NCI-H1092 (cell line): ENCODE results near the gene KCTD16.

Experiments used
- DNase-seq: peaks from one replicate; lab custom pipeline; 2025; lab: John Stamatoyannopoulos, UW

KCTD16 gene

DNA sequence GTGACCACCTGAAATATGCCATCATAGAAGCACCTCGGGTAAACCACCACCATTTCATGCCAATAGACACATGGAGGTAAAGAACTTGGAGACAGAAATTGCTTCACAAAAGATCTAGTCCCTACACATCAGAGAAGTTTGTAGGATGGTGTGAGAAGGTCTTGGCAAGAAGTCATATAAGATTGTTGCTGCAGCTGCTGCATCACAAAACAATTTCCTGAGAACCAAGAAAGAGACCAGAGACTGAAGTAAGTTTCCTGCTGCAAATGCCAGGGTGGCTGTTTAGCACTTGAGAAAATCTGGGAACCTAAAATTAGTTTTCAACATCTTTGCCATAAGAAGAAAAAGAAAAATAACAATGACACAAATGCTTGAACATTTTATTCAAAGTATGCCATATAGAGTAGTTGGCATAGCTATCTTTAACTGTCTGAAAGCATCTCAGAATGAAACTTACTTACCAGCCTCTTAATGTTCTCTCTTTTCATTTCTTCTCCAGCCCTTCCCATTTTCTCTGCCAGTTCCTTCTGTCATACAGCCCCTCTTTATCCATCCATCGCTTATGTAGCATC lies 114.3 kb downstream of the KCTD16 start:
- no peak for DNase-seq

DNA sequence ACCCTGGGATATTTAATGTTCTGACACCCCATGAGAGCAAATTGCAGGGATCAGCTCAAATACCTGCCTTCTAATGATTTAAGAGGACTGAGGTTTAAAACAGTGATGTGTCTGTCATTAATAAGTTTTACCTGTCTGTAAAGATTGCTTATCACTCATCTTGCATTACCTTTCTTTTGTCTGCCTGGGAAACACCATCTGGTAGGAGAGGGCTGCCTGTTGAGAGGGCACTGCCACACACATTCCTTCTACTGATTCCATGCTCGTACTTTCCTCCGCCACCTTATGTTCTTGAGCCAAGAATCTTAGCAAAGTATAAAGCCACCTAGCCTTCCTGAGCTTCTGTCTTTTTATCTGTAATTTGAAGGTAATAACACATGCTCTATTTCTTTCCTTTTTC lies 118.6 kb downstream of the KCTD16 start:
- no peak for DNase-seq

DNA sequence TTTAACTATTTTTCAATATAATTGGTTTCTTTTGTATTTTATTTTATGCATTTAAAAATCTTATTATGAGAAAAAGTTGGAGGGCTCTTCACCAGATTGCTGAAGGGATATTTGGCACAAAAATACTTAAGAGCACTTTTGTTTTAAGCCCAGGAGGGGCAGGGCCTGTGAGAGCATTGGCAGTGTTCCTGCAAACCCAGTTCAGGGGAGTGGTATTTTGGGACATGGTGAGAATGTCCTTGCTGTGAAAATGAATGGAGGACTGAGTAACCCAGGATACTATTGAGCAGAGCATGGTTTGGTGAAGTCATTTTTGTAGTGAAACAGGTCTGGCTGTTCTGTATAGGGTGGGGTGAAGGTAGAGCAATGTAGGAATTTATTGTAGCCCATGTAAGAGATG lies 121.4 kb downstream of the KCTD16 start:
- no peak for DNase-seq

DNA sequence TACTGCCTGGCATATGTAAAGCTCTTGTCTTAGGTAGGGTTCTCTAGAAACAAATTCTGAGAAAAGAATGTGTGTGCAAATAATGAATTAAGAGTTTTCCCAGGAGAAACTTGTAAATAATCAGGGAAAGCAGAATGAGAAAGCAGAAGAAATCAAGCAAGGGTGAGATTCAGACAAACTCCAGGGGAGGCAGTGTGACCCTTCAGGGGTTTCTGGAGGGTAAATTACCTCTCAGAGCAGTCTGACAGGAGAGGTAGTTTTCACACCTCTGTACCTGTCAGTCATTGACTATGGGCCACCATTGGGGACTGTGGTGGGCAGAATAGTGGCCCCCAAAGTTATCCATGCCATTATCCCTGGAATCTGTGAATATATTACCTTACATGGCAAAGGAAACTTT lies 124.6 kb downstream of the KCTD16 start:
- DNase-seq, result no peak

DNA sequence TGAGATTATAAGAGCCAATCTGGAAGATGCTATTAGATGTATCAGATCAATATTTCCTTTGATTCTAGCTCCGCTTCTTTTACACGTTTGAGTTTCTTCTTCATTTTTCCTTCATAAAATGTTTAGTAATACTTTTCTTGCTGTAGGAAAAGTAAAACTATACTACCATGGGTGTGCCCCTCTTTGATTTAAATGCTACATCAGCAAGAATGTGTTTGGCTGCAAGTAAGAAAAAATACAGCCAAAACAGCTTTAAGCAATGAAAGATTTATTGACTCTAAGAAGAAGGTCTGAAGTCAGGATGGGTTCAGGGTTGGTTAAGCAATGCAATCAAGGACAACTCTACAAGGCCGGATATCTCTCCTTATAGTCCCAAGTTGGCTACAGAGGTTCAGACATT lies 126.4 kb downstream of the KCTD16 start:
- DNase-seq, result no peak

DNA sequence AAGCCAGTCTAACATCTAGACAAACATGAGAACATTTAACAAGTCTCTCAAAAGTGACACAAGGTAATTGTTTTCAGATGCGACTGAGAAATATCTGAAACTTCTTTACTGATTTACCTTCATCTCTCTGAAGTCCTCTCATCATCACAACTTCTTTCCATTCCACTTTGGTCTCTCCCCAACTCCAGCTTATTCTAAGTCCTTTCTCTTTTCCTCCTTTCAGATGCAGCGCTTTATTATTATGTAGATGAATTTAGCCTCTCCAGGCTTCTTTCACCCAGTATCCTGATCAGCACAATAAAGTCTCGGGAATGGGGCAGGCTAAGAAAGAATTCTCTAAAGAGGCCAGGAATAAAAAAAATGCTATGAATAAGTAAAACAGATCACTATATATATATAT lies 128.0 kb downstream of the KCTD16 start:
- no peak for DNase-seq

DNA sequence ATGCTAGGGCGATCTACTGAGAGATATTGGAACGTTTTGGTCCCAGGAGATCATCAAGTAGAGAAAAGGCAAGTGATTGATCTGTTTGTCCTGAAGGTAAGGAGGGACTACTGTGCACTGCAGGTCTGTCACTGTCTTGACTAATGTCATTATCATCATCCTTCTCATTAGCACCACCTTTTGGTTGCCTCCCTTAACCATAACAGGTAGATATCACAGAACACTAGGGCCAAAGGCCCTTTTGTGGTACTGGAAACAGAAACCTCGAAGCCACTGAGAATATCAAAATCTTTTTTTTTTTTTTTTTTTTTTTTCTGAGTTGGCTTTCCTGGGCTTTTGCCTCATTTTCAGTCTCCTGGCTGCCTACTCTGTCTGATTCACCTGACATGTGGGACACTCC lies 134.0 kb downstream of the KCTD16 start:
- no peak for DNase-seq

DNA sequence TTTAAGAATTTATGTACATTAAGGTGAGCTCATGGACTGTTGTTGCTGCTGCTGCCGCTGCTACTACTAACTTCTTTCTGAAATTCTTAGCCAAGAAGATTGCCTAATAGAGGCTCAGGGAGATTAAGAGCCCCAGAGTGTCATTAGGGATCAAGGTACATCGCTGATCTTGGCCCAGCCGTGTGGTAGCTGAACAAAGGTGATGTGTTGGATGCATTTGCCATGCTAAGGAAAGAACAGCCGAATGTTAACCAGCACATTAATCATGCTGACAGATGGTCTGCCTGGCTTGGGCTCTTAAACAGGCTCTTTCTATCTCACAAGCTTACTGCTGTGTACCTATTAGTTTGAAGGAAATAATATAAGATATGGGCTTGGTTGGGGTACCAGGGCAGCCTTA lies 137.1 kb downstream of the KCTD16 start:
- no peak for DNase-seq

DNA sequence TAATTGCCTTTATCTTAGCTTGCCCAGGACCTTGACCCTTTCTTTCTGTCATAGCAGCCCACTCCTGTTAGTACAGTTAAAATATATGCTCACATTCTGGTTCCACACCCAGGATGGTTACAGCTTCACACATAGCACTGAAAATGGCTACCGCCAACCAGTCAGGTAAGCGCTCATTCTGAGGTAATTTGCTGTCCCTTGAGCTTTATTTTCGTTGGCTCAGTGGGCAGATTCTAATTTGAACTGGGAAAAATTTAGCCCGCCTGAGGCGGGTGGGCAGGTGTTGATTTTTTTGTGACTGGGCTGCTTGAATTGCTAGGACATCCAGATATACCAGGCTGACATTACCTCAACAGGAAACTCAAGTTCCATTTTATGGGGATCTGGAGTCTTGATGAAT lies 137.5 kb downstream of the KCTD16 start:
- DNase-seq, result no peak

DNA sequence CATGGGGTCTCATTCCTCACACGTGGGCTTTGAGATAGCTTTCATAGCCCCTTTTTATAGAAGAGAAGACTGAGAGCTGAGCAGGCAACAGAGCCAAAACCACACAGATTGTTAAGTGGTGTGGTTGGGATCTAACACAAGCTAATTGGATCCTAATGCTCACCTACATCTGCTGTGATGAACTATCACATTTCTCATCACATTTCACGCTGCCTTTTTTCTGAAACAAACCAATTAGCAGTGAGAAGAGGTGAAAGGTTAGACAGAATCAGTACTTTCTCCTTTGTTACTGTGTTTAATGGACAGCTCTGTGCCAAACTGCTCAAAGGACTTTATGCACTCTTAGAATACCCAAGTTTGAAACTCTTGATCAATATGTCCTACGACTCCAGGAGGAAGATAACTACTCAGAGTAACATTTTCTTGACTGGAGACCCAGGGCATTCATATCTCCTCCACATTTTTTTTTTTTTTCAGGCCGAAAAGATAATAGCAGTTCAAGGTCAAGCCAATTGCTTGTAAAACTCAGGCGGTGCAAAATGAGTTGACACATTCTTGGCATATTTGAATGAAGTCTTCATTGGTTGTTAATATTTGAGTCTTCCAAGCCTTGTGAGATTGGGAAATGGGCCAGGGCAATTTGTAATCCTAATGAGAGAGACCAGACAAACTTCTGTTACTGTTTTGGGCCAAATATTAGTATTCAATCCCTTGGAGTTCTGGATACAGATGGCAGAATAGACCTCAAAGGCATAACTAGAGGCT lies 138.4 kb downstream of the KCTD16 start:
- DNase-seq, result no peak

DNA sequence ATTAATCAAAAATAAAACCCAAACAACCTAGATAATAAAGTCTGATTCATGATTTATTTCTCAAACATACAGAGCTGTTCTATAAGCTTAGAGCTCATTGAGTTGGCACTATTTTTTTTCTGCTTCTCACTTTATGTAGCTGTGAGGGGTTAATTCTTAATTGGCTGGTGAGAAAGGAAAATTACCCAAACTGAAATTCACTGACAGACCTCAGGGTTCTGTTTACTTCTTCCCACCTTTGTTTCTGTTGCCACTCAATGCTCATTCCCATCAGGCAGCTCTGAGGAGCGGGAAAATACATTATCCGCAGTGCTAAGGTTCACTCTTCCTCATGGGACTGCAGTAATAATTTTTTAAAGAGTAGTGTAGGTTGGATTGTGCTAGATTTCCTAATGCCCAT lies 139.9 kb downstream of the KCTD16 start:
- DNase-seq, result no peak

DNA sequence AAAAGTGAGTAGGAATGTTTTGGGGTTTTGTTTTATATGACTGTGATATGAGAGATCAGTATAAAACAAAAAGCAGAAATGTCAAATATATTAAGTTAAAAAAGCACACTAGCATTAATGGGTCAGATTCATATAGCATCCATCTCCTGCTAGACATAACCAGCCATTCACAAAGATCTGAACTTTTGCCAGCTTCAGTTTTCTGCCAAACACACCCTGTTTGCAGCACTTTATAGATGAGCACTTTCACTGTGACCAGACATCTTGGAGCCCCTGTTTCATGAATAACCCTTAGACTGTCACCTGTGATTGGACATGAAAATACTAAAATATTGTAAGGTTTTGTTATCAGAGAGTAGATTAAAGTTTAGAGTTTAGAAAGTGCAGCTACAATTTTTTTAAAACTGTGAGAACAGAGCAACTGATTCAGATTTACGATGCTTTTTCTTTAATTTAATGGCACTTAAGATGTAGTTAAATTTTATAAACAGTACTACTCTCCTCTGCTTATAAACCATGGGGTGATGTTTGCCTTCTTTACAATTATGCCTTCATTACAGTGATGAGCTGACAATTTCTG lies 142.6 kb downstream of the KCTD16 start:
- peak; percentile 4 for DNase-seq

DNA sequence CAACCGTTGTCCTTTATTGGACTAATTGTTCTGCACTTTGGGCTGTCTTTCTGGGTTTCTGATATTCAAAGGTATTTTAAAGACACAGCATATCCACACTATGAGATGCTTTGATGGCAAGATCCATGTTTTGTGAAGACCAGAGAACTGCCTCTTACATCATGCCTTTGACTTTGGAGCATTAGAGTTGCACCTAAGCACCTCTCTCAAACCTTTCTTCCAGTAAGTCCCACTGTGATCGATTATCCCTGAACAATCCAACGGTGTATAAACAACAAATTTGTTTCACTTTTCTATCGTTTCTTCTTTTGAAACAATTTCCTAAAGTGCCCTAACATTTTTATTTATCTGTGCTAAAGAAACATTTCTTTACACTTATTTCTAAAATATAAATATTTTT lies 144.4 kb downstream of the KCTD16 start:
- no peak for DNase-seq

DNA sequence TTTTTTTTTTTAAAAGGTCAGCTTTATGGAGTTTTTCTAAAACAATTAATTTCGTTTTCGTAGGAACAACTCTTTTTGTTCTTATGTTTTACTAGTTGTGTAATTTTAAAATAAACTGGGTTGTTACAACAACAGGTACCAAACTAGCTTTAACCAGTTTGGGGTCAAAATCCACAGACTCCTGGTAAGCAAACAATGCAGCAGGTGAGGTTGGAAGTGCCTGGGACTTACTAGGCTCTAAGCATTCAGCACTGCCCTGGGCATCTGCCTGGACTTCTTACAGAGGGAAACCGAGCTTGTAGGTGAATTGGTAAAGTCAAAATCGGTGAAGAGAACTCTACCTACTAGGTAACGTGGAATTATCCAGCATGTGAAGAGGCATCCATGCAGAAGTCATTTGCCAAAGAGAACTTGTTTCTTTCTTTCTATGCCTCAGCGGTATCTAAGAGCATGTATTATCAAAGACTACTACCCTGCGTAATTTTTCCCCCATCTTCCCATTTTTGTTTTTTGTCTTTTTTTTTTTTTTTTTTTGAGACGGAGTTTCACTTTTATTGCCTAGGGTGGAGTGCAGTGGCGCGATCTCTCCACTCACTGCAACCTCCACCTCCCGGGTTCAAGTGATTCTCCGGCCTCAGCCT lies 145.4 kb downstream of the KCTD16 start:
- peak; percentile 21 for DNase-seq

DNA sequence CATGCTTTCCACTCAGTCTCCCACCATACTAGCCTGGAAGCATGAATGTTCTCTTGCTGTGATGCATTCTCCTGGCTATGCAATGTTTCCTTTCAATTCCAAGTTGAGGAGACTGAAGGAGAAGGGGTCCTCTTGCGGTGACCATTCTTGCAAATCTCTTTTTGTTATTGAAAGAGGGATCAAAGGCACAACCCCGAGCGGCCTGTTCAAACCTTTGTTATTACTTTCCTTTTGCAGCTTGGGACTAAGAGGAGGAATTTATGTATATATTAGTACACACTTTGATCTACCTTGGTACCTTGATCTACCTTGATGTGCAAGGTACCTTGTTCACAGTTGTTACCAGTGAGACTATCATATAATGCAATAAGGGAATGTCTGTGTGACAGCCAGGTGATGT lies 147.3 kb downstream of the KCTD16 start:
- DNase-seq, result no peak

DNA sequence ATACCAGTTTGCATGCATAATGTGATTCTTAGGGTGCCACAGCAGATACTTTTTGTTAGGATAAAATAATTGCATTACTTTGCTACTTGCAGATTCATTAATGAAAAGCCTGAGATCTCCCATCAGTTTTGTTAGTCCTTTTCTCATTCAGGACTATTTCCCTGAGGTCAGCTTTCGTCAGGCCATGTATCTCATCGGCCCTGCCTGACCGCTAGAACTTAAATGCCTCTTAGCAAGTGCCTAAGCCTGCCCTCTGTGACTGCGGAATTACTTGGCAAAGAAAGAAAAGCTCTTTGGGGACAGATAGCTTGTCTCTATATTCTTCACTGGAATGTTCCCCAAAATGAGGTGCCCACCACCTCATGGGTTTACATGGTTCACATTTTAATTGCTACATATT lies 147.8 kb downstream of the KCTD16 start:
- DNase-seq, result no peak

DNA sequence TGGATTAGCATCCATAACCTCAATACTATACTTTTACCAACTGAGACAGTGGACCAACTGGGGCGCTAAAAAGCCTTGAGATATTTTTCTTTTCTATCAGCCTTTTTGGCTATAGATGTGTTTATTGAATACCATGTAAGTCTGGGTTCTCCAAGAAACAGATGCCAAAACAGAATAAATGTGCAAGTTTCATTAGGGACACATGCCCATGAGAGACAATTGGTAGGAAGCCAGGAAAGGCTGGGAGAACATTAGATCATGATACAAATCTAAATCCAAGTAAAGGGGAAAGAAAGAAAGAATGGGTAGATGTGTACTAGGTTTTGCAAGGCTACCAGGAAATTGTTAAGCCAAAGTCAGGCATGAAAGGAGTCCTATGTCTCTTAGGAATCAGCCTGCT lies 152.5 kb downstream of the KCTD16 start:
- no peak for DNase-seq

DNA sequence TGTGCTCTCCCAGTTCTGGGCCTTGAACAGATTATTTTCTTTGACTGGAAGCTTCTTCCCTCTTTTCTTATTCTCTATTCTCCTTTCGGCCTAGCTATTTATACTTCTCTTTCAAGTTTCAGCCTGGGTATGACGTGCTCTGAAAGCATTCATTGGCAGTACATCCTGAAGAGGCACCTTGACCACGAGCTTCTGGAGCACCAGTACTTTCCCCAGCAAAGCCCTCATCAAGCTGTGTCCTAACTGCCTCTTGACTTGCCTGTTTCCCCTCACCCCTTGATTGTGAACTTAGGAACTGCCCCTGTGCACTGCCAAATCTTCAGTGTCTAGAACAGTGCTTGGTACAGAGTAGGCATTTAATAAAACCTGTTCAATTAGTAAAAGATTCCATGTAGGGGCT lies 154.9 kb downstream of the KCTD16 start:
- DNase-seq, result no peak

DNA sequence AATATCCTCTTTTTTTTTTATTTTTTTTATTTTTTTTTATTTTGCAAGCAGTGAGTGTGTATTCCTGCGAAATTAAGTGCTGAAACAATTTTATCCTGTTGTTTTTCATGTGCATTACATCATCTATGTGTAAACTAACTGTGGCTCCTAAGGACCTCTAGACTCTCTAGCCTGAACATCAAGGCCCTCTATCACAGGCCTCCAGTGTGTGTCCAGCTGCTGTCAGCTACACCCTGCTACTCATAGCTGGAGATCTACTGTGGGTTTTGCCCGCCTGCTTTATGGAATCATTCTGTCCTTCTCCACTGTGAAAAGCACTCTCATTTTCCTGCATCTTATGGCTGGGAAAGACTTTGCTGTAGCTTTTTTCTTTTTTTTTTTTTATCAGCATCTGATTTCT lies 157.8 kb downstream of the KCTD16 start:
- DNase-seq, result peak; percentile 69

DNA sequence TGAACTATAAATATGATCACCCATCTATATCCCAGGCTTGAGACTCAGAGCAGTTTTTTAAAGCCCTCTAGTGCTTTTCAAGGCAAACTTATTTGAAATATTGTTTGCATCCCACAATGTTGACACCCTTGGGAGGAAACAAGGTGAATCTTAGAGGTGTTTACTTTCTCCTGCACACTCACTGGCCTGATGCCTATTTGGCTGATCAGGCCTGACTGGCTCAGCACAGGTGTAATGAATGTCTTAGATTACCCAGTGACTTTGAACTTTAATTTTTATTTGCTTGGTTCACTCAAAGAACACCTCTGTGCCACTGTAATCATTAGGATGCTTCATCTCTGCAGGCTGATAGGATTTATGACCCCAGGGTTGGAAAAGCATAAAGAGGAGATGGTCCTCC lies 158.3 kb downstream of the KCTD16 start:
- no peak for DNase-seq

DNA sequence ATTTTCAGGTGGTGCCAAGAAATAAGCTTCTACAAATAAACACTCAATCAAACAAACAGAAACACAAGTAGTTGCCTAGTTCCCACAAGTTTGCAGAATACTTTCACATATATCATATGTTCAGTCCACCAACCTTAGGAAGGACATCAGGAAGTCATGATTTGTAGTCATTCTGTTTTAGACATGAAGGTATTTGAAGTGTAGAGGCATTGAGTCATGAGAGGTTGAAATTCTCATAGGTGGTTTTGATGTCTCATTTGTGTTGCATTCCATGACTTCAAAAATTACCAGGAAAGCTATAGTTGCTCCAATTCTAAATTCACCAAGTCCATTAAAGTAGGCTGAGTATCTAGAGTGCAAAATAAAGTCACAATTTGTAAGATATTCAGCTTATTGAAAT lies 159.0 kb downstream of the KCTD16 start:
- DNase-seq, result no peak

DNA sequence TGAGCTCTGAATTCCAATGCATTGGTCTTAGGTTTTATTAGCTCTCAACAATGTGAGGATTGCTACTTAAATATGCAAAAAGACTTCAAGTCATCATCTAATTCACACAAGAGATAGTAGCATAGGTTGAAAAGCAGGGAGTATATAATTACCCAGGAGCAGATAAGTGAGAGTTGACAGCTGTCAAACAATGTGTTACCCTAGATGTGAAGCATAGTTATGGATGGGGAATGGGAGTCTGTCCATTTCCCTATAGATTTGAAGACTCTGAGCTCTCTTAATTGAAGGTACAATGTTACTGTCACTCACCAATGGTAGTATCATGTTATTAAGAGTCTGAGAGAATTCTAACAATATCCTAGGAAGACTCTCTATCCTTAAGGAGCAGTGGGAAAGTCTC lies 160.7 kb downstream of the KCTD16 start:
- no peak for DNase-seq

DNA sequence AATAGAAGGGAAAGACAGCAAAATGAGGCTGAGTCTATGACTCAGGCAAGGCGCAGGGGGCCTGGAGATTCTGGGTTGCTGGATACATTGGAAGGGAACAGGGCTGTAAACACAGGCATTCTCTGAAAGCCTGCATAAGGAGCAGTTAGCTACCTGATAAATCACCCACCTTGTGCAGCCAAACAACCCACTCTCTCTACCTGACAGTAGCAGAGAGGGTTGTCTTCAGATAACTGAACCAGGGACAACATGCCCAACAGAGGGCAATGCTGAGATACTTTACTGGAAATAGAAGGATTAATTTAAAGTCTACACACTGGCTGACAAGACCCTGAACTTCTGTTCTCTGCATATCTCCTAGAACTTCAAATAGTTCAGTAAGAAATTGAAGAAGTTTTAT lies 161.6 kb downstream of the KCTD16 start:
- DNase-seq, result no peak
